ENCODE results near the gene CCDC28B.

CCDC28B gene

DNA sequence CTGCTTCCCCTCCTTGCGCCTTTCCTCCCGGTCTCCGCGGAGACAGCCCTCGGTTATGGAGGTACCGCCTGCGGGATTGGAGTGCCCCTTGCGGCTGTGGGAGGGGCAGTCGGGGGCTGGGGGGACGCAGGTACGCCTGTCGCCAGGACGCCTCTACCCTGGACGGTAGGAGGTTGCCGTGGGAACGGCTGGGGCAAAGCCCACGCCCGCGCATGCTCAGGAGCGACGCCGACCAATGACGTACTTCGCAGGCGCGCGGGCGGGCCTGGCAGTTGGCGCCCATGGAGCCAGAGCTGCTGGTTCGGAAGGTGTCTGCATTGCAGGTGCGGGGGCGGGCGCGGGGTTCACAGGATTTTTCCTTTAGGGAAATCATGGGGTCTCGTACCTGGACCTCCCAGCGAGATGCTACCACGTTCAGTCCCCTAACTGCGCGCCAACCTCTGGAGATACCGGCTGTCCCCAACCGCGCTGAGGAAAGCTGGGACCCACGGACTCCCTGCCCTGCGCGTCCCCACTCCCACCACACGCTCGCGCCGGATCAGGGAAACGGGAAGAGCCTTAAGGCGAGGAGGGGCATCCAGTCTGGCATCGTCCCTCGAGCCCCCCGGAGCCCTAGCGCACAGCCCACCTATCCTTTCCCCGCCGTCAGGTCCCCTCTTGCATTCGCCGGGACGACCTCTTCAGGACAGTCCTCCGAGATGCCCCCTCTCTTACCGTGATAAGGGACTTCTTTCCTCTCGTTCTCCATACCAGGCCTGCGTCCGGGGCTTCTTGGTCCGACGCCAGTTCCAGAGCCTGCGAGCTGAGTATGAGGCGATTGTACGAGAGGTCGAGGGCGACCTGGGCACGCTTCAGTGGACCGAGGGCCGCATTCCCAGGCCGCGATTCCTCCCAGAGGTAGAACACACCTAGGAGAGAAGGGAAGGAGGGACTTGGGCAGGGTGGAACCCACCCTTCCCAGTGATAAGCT lies 5.3 kb downstream of the CCDC28B start, which contains the start of gene IQCC:
Gene IQCC, plus strand, starts transcription at position 271 of the 970 bp plus-strand sequence. Its CDS starts 11 bp downstream, at position 282.
- H3K4me1 ChIP-seq (ENCODE audit: control insufficient read depth, insufficient read depth, low read length) = peaks cover 32% of the 10 kb centered on the region
- no peaks in the 10 kb centered on the region for H3K27me3 ChIP-seq (ENCODE audit: control insufficient read depth in 1 of 2, insufficient read depth in 2 of 2, low read length in 2 of 2)
- H3K9me3 ChIP-seq (ENCODE audit: control insufficient read depth in 2 of 2, low read length in 2 of 2) = no peaks in the 10 kb centered on the region
- peaks cover 0 to 3% of the 10 kb centered on the region in 2 donors for H3K36me3 ChIP-seq (ENCODE audit: control insufficient read depth in 2 of 2, insufficient read depth in 2 of 2, low read length in 2 of 2)
- peak within 1 kb of the TSS; percentile 84 to 86 for H3K4me3 ChIP-seq (ENCODE audit: low read length in 2 of 2)
- H3K27ac ChIP-seq (ENCODE audit: low read length) = no peak within 1 kb of the TSS
- H3K9ac ChIP-seq (ENCODE audit: low read length in 2 of 2) = peak within 1 kb of the TSS; percentile 90 to 92

DNA sequence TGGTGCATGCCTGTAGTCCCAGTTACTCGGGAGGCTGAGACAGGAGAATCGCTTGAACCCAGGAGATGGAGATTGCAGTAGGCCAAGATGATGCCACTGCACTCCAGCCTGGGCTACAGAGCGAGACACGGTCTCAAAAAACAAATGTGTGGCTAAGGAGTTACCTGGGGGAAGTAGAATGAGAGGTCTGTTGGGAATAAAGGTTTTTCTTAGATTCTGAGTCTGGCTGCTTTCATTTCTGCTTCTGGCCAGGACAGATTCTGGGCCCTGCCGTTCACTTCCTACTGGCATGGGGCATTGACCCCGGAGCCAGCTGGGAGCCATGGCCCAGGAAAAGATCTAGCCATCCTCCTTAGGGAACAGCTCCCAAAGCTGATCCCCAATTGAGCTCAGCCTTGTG lies 8.1 kb downstream of the CCDC28B start:
- no peak overlapping the region for H3K9ac ChIP-seq (ENCODE audit: low read length in 2 of 2)
- no peak overlapping the region for H3K27ac ChIP-seq (ENCODE audit: low read length)
- peaks cover 22% of the 10 kb centered on the region for H3K4me1 ChIP-seq (ENCODE audit: control insufficient read depth, insufficient read depth, low read length)

DNA sequence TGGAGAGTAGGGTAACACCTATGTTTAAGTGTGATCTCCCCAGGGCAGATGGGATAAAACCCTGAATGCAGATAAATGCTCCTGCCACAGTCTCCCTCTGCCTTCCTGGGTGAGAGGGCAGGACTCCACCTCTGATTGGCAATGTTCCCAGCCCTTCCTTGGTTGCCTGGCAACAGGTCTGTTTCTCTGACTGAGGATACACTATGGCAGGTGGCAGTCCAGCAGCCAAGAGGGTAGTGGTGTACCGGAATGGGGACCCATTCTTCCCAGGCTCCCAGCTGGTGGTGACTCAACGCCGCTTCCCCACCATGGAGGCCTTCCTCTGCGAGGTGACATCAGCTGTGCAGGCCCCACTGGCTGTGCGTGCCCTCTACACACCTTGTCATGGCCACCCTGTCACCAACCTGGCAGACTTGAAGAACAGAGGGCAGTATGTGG lies 8.5 kb downstream of the CCDC28B start, which contains the start of gene DCDC2B:
Gene DCDC2B, plus strand, starts transcription at position 199 of the 438 bp plus-strand sequence. Its CDS starts 5 bp downstream, at position 204.
- Histone ChIP-seq H3K4me1 (ENCODE audit: control insufficient read depth, insufficient read depth, low read length) (peaks cover 22% of the 10 kb centered on the region), H3K4me3 (ENCODE audit: low read length in 2 of 2) (no peak within 1 kb of the TSS), H3K9me3 (ENCODE audit: control insufficient read depth in 2 of 2, low read length in 2 of 2) (no peaks in the 10 kb centered on the region), H3K9ac (ENCODE audit: low read length in 2 of 2) (no peak within 1 kb of the TSS), H3K27ac (ENCODE audit: low read length) (no peak within 1 kb of the TSS), H3K27me3 (ENCODE audit: control insufficient read depth in 1 of 2, insufficient read depth in 2 of 2, low read length in 2 of 2) (no peaks in the 10 kb centered on the region), H3K36me3 (ENCODE audit: control insufficient read depth in 2 of 2, insufficient read depth in 2 of 2, low read length in 2 of 2) (peaks cover 0 to 5% of the 10 kb centered on the region in 2 donors)

More for the DNA sequence above, 8.1 kb downstream of the CCDC28B start:
- no peaks in the 10 kb centered on the region for H3K27me3 ChIP-seq (ENCODE audit: control insufficient read depth in 1 of 2, insufficient read depth in 2 of 2, low read length in 2 of 2)
- no peaks in the 10 kb centered on the region for H3K9me3 ChIP-seq (ENCODE audit: control insufficient read depth in 2 of 2, low read length in 2 of 2)
- no peak overlapping the region for H3K4me3 ChIP-seq (ENCODE audit: low read length in 2 of 2)
- peaks cover 0 to 6% of the 10 kb centered on the region in 2 donors for H3K36me3 ChIP-seq (ENCODE audit: control insufficient read depth in 2 of 2, insufficient read depth in 2 of 2, low read length in 2 of 2)

DNA sequence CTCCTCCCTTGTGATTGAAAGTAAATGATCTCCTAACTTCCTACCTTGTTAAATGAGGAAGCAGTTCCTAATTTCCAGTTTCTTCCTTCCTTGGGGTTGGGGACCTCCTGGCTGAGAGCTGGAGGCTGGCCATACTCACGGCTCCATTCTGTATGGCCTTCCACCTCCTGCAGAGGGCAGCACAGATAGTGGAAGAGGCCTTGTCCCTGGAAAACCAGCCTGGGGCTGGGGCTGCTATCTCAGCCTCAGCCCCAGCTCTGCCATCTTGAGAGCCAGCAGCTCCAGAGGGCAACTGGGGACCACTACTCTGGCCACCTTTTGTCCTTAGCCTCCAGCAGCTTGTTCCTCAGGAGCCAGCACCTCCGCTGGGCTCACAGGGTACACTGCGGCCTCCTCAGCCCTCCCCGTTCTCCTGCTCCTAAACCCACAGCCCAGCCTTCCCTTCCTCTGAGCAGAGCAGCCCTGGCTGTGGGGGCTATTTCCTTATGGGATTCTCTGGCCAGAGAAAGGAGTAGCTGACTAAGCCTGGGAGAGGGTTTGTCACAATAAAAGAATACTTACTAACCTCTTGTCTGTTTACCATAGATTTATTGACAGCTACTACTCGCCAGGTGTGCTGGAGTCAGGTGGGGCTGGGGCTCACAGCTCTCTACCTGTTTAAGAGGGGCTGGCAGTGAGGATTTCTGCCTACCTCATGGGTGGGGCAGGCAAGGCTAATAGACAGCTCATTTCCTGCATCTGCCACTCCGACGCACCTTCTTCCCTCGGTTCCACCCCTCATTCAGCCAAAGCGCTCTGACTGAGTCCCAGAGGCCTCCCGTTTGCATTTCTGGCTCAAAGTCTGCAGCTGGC lies 15.5 kb downstream of the CCDC28B start:
- H3K9me3 ChIP-seq (ENCODE audit: control insufficient read depth in 2 of 2, low read length in 2 of 2) = no peaks in the 10 kb centered on the region
- H3K4me1 ChIP-seq (ENCODE audit: control insufficient read depth, insufficient read depth, low read length) = peaks cover 7% of the 10 kb centered on the region
- no peak overlapping the region for H3K4me3 ChIP-seq (ENCODE audit: low read length in 2 of 2)
- H3K36me3 ChIP-seq (ENCODE audit: control insufficient read depth in 2 of 2, insufficient read depth in 2 of 2, low read length in 2 of 2) = peaks cover 24 to 38% of the 10 kb centered on the region in 2 donors
- no peak overlapping the region for H3K9ac ChIP-seq (ENCODE audit: low read length in 2 of 2)
- no peaks in the 10 kb centered on the region for H3K27me3 ChIP-seq (ENCODE audit: control insufficient read depth in 1 of 2, insufficient read depth in 2 of 2, low read length in 2 of 2)
- H3K27ac ChIP-seq (ENCODE audit: low read length) = no peak overlapping the region

DNA sequence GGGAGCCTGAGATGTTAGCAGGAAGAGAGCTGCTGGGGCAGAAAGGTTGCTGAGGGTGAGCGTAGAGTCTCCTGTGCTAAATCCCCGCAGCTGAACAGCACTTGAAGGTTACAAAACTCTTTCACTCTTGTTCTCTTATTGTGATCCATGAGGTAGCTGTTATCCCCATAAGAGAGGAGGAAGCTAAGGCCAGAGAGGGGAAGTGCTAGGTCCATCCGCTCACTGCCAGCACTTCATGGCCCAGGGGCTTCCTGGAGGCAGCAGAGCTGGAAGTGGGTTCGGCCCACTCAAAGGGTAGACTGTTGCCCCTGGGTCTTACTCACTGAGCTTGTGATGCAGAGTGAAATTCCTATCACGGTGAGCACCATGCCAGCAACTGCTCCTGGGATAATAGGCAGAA lies 16.2 kb downstream of the CCDC28B start:
- Histone ChIP-seq H3K27ac (ENCODE audit: low read length) (no peak overlapping the region), H3K27me3 (ENCODE audit: control insufficient read depth in 1 of 2, insufficient read depth in 2 of 2, low read length in 2 of 2) (no peaks in the 10 kb centered on the region), H3K4me1 (ENCODE audit: control insufficient read depth, insufficient read depth, low read length) (peaks cover 14% of the 10 kb centered on the region), H3K36me3 (ENCODE audit: control insufficient read depth in 2 of 2, insufficient read depth in 2 of 2, low read length in 2 of 2) (peaks cover 24 to 38% of the 10 kb centered on the region in 2 donors), H3K9ac (ENCODE audit: low read length in 2 of 2) (no peak overlapping the region), H3K4me3 (ENCODE audit: low read length in 2 of 2) (no peak overlapping the region), H3K9me3 (ENCODE audit: control insufficient read depth in 2 of 2, low read length in 2 of 2) (no peaks in the 10 kb centered on the region)

DNA sequence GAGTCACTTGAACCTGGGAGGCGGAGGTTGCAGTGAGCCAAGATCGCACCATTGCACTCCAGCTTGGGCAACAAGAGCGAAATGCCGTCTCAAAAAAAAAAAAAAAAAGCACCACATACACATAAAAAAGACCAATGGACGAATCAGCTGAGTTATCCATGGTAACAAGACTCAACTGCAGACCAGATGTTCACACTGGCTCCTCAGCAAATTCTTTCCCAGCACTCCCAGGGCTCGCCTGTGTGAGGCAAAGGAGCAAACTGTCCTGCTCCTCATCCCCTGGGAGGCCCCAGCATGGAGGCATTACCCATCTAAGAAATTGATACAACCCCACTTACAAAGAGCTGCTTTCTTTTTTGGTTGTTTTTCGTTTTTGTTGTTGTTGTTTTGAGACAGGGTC lies 18.6 kb downstream of the CCDC28B start:
- H3K27me3 ChIP-seq (ENCODE audit: control insufficient read depth in 1 of 2, insufficient read depth in 2 of 2, low read length in 2 of 2) = no peaks in the 10 kb centered on the region

DNA sequence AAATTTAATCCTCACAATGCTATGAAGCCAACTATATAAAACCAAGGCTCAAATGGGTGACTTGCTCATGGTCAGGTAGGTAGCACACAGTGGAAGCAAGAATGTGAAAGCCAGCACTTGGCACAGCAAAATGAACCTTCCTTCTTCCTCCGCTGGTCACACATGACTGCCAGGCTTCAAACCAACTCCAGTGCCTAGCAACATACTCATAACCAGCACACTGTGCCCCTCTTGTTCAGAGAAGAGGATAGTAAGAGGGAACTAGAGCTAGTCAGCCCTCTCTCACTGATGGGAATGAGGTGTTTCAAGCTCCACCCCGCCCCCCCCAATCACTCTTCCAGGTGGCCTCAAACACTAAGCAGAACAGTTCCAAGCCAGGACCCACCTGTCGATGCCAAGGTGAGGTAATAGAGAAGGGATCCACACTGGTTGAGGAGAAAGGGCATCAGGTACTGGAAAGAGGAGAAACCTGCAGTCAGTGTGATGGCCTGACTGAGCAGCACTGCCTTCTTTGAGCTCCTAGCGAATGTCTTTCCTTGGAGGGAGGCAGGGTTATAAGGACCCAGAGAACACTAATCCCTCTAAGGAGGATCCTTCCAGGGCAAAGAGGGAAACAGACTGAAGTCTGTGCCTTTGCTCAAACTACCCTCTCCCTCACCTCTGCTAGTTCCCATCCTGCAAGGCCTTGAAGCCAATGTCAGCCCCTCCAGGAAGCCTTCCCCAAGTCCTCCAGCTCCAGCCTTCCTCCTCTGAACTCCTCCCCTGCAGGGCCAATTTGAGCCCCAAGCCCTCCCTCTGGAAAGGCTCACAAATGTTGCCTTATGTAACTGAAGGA lies 20.6 kb downstream of the CCDC28B start:
- peak overlapping the region; percentile 5 to 95 for H3K9ac ChIP-seq (ENCODE audit: low read length in 2 of 2)
- peaks cover 30% of the 10 kb centered on the region for H3K4me1 ChIP-seq (ENCODE audit: control insufficient read depth, insufficient read depth, low read length)
- H3K9me3 ChIP-seq (ENCODE audit: control insufficient read depth in 2 of 2, low read length in 2 of 2) = no peaks in the 10 kb centered on the region
- no peak overlapping the region for H3K27ac ChIP-seq (ENCODE audit: low read length)
- H3K27me3 ChIP-seq (ENCODE audit: control insufficient read depth in 1 of 2, insufficient read depth in 2 of 2, low read length in 2 of 2) = no peaks in the 10 kb centered on the region
- H3K4me3 ChIP-seq (ENCODE audit: low read length in 2 of 2) = peak overlapping the region; percentile 85 to 97
- H3K36me3 ChIP-seq (ENCODE audit: control insufficient read depth in 2 of 2, insufficient read depth in 2 of 2, low read length in 2 of 2) = peaks cover 23 to 31% of the 10 kb centered on the region in 2 donors

More for the DNA sequence above, 18.6 kb downstream of the CCDC28B start:
- Histone ChIP-seq H3K4me1 (ENCODE audit: control insufficient read depth, insufficient read depth, low read length) (peaks cover 30% of the 10 kb centered on the region), H3K36me3 (ENCODE audit: control insufficient read depth in 2 of 2, insufficient read depth in 2 of 2, low read length in 2 of 2) (peaks cover 24 to 37% of the 10 kb centered on the region in 2 donors), H3K9me3 (ENCODE audit: control insufficient read depth in 2 of 2, low read length in 2 of 2) (no peaks in the 10 kb centered on the region), H3K27ac (ENCODE audit: low read length) (no peak overlapping the region), H3K4me3 (ENCODE audit: low read length in 2 of 2) (no peak overlapping the region), H3K9ac (ENCODE audit: low read length in 2 of 2) (no peak overlapping the region)

DNA sequence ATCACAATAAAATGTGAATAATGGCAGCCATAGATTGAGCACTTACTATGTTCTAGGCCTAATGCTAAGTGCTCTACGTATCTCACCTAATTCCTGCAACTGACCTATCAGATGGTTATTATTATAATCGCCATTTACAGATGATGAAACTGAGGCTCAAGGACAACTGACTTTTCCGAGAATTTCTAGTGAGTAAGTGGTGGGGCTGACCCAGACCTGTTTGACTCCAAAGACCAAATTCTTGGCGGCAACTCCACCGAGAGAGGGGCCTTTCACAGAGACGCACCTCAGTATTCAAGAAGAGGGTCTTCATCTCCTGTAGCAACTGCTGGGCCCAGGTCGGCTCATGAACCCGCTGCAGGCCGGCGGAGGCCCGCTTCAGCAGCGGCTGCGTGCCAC lies 21.2 kb downstream of the CCDC28B start:
- Histone ChIP-seq H3K36me3 (ENCODE audit: control insufficient read depth in 2 of 2, insufficient read depth in 2 of 2, low read length in 2 of 2) (peaks cover 21 to 29% of the 10 kb centered on the region in 2 donors), H3K9me3 (ENCODE audit: control insufficient read depth in 2 of 2, low read length in 2 of 2) (no peaks in the 10 kb centered on the region), H3K9ac (ENCODE audit: low read length in 2 of 2) (peak overlapping the region; percentile 95 to 100), H3K4me3 (ENCODE audit: low read length in 2 of 2) (peak overlapping the region; percentile 85 to 97), H3K27ac (ENCODE audit: low read length) (peak overlapping the region; percentile 94), H3K27me3 (ENCODE audit: control insufficient read depth in 1 of 2, insufficient read depth in 2 of 2, low read length in 2 of 2) (no peaks in the 10 kb centered on the region), H3K4me1 (ENCODE audit: control insufficient read depth, insufficient read depth, low read length) (peaks cover 30% of the 10 kb centered on the region)

DNA sequence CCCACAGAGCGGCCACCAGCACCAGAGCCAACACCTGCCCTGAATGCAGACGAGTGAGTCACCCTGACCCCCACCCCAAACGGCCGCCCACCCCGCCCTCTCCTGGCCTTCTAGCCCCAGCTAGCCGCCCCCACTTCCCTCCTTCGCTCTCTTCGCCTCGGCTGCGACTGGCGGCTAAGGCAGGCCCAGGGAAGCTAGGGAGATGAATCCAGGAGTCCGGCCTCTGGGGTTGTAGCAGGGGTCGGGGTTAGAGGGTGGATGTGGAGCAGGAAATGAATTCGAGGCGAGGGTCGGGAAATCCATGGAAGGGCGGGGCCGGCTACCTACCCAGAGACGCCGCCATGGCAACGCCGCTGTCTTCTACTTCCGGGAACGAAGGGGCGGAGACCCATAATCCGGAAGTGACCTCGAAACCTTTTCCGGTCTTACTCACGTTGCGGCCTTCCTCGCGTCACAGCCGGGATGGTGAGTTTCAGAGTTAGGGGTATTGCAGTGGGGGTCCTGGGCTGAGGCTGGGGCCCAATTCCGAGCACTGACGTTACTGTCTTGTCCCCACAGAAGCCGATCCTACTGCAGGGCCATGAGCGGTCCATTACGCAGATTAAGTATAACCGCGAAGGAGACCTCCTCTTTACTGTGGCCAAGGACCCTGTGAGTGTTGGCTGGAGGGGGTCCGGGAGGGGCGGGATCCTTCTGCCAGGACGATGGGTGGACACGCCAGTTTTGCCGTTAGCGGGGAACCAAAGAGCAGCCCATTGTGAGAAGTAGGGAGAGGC lies 21.8 kb downstream of the CCDC28B start, which contains the start of the genes EIF3I and TMEM234:
Gene EIF3I, plus strand, starts transcription at position 428 of the 776 bp plus-strand sequence. Its CDS starts 35 bp downstream, at position 463.
Gene TMEM234, minus strand, starts transcription at position 374 of the 776 bp plus-strand sequence. Its CDS starts 31 bp downstream, at position 343.
- peaks cover 30% of the 10 kb centered on the region for H3K4me1 ChIP-seq (ENCODE audit: control insufficient read depth, insufficient read depth, low read length)
- peaks cover 15 to 25% of the 10 kb centered on the region in 2 donors for H3K36me3 ChIP-seq (ENCODE audit: control insufficient read depth in 2 of 2, insufficient read depth in 2 of 2, low read length in 2 of 2)

More for the DNA sequence above, 21.8 kb downstream of the CCDC28B start, which contains the start of the genes EIF3I and TMEM234:
- H3K9me3 ChIP-seq (ENCODE audit: control insufficient read depth in 2 of 2, low read length in 2 of 2) = no peaks in the 10 kb centered on the region
- H3K27ac ChIP-seq (ENCODE audit: low read length) = peak within 1 kb of the TSS; percentile 94
- no peaks in the 10 kb centered on the region for H3K27me3 ChIP-seq (ENCODE audit: control insufficient read depth in 1 of 2, insufficient read depth in 2 of 2, low read length in 2 of 2)
- peak within 1 kb of the TSS; percentile 95 to 100 for H3K9ac ChIP-seq (ENCODE audit: low read length in 2 of 2)
- peak within 1 kb of the TSS; percentile 85 to 97 for H3K4me3 ChIP-seq (ENCODE audit: low read length in 2 of 2)

Data from stomach smooth muscle (tissue), 2 donors.